ENCODE results near the gene GHRHR.

Gene GHRHR

DNA sequence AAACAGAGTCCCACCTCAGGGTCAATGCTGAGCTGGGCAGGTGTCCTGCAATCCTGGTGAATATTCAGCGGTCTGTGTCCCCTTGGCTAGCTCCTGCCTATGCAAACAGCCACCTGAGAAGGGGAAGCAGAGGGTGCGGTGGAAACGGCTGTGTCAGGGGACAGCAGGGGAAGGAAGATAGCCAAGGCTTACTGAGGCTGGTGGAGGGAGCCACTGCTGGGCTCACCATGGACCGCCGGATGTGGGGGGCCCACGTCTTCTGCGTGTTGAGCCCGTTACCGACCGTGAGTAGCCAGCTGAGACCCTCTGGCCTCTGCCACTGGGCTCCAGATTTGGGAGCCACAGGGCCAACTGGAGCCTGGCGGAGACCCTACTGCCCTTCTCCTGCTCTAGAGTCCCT, at the start of gene GHRHR:
Gene GHRHR, plus strand, starts transcription at position 112 of the 400 bp plus-strand sequence. Its CDS starts 116 bp downstream, at position 228.
- no peak for DNase-seq

DNA sequence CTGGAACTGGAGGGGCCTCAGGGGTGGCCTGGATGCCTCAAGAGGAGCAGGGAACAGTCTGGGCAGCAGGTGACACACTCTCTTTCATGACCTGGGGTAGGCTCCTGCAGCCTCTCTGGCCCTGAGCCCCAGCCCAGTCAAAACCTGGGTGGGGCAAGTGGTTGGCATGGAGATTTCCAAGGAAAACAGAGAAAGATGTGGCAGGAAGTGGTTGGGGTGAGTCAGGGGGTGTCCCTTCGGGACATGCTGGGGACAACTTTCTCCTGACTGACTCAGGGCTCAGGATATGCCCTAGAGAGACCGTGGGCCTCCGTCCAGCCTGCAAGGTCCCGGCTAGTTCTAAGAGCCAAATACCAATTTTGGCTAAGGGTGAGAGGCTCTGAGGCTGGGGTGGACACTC, 49.2 kb upstream of the GHRHR start:
- DNase-seq: no peak

DNA sequence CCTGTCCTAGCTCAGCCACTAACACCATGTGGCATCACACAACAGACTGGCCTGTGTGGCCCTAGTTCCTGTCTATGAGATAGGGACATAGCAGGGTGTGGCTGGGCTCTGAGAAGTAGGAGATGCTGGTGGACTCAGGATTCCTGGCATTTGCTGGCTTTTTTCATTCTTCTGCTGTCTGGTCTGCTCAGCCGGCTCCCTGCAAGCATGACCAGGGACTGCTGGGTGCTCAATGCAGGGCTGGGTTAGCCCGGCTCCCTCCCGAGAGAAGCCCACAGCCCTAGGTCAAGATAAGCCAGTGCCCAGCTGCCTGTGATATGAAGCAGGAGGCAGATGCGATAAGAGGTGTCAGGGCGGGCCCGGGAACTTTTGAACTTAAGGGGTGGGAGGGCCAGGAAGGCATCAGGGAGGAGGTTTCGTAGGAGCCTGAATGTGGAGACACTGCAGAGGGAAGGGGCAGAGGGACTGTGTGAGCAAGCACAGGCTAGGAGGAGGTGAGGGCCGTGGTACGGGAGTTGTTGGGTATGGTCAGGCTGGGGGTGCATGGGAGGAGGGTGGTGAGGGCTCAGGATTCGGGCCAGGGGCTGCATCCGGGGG, 48.6 kb upstream of the GHRHR start:
- DNase-seq: no peak

DNA sequence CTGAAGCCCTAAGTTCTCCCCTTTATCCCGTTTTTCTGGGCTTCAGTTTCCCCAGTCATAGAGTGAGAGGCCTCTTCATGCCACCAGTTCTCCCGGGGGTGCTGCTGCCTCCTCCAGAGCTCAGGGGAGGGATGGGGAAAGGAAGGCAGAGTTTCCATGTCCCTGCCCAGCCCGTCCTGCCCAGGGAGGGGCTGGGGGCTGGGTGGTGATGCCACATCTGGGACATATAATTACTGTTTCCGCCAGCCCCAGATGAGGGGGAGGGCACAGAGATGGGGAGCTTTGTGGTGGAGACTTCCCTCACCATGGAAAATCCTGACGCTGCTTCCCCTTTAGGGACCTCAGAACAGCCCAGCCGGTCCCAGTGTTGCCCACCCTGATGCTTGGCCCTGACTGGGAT, 48.0 kb upstream of the GHRHR start:
- DNase-seq: no peak

DNA sequence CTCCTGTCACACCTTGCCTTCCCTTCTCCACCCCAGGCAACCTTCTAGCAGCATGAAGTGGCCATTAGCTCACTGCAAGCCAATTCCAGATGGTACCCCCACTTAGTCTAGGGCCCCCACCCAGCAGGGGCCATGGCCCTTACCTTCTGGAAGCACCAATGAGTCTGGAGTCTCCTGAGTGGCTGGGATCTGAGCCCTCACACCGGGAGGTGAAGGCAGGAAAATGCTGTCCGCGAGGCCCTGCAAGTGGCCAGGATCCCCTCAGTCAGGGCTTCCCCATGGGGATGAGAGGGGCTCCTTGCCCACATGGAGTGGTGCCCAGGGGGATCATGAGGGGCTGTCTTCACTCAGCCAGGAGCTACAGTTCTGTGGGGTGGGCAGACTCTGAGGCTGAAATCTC, 47.5 kb upstream of the GHRHR start:
- no peak for DNase-seq

DNA sequence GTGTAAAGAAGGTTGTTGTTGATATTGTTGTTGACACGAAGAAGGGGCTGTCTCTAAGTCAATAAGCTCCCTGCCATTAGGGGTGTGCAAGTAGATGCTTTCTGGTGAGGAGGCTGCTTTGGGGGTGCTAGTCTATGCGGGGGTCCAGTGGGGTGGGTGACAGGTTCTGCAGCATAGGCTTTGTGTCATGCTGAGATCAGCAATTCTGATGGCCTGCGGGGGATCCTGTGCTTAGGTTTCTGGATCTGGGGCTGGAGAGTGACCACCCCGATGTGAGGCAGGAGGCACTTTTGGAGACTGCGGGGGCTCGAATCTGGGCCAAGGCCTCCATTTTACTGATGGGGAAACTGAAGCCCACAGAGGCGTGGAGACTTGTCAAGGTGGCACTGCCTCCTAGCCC, 47.0 kb upstream of the GHRHR start:
- DNase-seq: no peak

DNA sequence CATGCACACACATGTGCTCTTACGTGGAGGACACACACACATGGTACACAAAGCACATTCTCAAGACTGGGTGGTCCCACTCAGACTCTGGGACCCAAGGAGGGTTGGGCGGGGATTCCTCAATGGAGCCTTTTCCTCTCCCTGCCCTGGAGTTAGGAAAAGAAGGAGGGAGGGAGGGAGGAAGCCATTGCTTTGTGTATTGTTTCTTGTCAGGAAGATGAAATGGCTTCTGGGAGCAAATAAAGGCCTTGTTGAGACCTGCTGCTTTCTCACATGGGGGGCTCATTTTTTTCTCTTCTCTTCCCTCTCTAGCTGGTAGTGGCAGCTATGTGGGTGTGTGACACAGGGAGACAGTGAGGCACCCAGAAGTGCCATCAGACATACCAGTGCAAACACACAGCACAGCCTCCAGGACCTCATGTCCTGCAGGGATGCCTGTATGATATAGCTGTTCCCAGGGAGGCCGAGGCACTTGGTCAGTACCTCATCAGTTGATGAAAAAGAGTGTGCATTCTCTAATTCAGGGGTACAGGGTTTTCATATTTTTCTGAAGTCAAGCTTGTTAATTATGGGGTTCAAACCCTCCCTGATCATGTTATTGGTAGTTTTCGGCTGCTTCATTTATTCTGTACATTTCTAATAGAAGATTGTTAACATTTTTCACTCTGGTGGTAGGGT, 46.4 kb upstream of the GHRHR start:
- DNase-seq: no peak

DNA sequence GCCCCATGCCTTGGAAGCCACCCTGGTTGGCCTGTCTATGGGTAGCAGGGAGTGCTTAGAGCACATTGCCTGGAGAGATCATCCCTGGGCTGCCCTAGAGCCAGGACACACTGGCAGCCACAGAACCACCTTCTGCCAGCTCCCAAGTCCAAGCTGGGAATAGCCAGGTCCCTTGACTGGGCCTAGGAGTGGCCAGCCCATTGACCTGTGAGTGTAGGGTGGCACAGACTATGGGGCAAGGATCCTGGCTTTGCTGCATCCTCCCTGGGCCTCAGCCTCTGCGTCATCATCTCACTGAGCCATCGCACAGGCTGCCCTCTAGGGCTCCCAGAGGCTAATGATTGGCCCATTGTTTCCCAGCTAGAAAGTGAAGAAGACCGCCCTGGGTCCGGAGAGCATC, 45.1 kb upstream of the GHRHR start:
- no peak for DNase-seq

DNA sequence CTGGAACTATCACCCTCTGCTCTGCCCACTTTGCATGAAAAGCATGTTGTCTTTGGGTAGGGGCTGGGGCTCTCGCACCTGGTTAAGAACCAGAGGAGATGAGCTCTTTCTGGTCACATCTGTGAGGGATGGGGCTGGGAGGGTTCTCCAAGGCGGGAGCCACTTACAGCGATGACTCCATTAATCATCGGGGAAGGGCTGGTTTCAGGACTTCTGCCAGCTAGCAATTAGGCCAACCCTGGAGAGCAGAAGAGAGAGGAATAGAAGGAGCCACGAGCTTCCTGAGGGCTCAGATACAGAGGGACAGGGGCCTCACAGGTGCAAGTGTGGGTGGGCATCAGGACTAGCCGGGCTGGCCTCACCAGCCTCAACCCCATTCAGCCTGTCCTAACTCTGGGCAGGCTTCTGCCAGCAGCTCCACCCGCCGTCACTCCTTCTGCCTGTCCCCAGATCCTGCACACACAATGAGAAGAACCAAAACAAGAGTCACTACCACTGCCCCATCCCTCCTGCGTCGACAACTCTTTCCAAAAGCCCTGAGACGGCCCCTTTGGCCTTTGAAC, 43.7 kb upstream of the GHRHR start:
- DNase-seq: peak; percentile 18

DNA sequence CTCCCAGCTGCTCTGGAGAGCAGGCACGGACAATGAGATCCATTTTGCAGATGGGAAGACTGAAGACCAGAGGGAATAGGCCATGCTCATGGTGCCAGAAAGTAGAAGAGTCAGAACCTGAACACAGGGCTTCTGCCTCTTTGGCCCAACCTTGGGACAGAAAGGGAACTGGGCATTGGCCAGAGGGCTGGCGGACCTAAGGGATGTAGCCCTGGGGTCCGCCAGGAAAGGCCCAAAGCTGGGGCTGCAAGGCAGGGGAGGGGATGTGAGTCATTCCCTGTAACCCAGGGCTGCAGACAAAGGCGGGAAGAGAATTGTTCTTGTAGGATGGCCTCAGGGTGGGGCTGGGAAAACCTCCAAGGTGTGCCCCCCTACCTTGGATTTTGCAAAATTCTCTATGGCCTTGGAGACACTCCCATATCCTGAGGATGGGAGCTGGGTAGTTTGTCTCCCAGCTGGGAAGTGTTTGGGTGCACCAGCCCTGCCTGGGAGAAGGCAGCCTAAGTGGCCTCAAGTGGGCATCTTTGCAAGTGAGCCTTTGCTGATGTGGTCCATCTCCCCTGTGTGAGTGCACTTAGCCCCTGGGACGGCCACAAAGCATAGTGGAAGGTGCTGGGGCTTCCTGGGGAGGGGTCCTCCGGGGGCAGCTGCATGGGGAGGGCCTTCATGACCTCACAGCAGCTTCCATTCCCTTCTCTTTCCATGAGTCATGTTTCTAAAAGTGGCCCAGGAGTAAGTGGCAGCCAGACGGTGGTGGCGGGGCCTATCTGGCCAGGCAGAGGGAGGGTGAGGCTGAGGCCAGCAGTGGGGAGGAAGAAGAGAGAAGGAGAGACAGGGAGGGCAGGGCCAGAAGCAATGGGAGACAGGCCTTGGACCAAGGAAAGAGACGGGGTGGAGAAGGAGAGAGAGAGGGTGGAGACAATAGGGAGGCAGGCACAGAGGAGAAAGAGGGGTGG, 42.9 kb upstream of the GHRHR start:
- no peak for DNase-seq

DNA sequence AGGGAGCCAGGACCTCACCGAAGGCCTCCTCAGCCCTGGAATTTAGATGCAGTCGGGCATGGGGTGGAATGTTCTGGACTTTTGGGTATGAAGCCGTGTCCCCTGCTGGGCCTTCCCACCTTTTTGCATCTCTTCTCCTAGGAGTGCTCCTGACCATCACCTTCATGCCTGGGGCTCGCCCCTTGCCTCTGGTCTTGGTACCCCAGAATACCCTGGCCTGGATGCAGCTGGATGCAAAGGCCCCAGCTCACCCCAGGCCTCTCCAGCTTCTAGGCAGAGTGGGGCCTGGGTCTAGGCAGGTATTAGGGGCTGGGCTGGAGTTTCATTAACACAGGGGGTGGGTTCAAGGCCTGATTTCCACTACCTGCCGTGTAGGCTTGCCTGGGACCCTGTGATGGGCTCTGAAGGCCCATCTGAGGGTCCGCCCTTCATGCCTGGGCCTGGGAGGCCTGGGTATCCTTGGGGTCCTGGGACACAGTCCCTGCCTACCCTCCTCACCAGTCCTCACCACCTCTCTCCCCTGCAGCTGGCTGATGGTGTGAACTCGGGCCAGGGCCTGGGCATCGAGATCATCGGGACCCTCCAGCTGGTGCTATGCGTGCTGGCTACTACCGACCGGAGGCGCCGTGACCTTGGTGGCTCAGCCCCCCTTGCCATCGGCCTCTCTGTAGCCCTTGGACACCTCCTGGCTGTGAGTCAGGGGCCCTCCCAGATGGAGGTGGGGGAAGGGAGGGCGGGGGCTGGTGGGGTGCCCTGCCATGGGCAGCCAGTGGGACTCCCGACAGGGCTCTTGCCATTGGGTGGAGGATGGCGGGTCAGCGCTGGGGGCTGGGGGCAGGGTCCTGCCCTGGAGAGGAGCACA, 42.0 kb upstream of the GHRHR start:
- DNase-seq: no peak

DNA sequence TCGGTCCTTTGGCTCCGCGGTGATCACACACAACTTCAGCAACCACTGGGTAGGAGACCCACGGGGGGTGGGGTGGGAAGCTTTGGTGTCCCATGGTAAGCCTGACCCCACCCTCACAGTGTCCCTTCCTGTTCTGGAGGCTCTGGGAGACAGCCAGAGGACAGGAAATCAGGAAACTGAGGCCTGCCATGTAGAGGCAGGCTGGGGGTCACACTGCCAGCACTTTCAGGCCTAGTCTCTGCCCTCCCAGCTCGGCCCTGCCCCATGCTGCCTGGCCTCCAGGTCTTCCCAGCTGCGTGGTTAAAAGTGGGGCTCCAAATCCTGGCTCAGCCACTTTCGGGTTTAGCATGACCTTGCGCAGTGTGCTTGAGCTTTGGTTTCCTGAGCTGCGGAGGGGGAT, 41.2 kb upstream of the GHRHR start:
- no peak for DNase-seq

DNA sequence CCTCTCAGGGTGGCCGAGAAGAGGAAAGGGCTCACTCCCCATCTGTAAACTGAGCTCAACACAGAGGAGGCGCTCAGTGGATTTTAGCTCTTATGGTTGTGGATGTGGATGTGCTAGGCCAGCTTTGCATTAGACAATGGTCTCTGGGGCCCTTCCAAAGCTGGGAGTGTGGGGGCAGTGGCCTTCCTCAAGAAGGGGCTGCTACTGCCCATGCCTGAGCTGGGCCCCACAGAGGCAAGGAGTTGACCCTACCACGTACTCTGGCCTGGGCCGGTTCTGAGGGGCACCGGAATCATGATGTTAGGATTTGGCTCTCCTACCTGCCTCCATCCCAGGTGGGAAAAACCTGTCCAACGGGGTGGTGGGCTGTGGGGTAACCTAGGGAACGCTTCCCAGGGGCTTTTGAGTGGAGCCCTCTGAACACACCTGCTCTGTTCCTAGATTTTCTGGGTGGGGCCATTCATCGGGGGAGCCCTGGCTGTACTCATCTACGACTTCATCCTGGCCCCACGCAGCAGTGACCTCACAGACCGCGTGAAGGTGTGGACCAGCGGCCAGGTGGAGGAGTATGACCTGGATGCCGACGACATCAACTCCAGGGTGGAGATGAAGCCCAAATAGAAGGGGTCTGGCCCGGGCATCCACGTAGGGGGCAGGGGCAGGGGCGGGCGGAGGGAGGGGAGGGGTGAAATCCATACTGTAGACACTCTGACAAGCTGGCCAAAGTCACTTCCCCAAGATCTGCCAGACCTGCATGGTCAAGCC, 40.6 kb upstream of the GHRHR start:
- DNase-seq: no peak

DNA sequence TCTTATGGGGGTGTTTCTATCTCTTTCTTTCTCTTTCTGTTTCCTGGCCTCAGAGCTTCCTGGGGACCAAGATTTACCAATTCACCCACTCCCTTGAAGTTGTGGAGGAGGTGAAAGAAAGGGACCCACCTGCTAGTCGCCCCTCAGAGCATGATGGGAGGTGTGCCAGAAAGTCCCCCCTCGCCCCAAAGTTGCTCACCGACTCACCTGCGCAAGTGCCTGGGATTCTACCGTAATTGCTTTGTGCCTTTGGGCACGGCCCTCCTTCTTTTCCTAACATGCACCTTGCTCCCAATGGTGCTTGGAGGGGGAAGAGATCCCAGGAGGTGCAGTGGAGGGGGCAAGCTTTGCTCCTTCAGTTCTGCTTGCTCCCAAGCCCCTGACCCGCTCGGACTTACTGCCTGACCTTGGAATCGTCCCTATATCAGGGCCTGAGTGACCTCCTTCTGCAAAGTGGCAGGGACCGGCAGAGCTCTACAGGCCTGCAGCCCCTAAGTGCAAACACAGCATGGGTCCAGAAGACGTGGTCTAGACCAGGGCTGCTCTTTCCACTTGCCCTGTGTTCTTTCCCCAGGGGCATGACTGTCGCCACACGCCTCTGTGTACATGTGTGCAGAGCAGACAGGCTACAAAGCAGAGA, 39.9 kb upstream of the GHRHR start:
- DNase-seq: no peak

DNA sequence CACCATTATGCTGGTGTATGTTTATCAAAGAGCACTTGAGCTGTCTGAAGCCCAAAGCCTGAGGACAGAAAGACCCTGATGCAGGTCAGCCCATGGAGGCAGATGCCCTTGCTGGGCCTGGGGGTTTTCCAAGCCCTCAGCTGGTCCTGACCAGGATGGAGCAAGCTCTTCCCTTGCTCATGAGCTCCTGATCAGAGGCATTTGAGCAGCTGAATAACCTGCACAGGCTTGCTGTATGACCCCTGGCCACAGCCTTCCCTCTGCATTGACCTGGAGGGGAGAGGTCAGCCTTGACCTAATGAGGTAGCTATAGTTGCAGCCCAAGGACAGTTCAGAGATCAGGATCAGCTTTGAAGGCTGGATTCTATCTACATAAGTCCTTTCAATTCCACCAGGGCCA, 39.1 kb upstream of the GHRHR start:
- no peak for DNase-seq

DNA sequence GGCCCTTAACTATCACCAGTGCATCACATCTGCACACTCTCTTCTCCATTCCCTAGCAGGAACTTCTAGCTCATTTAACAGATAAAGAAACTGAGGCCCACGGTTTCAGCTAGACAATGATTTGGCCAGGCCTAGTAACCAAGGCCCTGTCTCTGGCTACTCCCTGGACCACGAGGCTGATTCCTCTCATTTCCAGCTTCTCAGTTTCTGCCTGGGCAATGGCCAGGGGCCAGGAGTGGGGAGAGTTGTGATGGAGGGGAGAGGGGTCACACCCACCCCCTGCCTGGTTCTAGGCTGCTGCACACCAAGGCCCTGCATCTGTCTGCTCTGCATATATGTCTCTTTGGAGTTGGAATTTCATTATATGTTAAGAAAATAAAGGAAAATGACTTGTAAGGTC, 38.6 kb upstream of the GHRHR start:
- DNase-seq: no peak

DNA sequence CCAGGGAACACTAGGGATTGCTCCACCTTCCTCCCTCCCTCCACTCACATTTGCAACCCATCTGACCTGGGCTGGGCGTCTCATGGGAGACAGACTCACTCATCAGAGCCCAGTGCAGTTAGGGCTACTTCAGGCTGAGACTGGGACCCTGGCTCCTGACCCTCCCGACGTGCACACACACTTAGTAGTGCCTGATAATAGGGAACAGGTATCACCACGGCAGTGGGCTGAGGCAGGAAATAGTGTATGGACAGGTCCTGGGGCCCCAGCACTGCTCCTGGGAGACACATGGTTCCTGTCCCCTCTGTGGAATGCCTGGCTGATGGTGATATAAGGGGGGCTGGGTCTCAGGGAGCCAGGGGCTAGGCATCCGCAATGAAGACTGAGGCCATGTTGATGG, 37.8 kb upstream of the GHRHR start:
- DNase-seq: no peak

DNA sequence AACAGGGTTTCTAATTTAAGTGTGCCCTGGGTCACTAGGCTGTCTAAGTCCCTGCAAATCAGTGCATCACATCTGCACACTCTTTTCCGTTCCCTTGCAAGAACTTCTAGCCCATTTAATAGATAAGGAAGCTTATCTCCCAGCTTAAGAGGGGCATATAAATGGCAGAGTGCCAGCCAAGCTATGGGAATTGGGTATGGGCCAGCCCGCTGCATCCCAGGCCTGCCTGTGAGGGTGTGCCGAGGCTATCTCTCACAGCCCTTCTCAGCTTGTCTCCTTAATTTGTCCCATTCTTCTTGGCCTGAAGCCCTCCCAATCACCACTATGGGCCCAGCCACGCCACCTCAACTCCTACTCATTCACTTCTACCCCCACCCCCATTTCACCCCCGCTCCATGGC, 37.4 kb upstream of the GHRHR start:
- no peak for DNase-seq

DNA sequence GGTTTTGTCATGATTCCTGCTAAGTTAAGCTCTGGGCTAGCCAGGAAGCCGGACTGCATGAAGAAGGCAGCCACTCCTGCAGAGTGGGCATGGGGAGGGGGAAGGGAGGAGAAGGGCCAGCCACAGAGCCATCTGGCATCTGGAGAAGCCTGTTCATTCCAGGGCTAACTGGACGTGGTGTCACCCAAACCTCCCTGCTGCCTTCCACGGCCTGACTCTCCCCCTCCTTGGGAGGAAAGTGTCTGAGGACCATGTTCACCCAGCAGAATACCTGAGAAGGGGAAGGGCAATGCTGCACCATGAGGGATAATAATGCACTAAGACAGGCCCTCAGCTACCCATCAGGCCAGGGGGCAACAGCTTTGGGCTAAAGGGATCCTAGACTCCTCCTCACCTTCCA, 36.7 kb upstream of the GHRHR start:
- DNase-seq: no peak

DNA sequence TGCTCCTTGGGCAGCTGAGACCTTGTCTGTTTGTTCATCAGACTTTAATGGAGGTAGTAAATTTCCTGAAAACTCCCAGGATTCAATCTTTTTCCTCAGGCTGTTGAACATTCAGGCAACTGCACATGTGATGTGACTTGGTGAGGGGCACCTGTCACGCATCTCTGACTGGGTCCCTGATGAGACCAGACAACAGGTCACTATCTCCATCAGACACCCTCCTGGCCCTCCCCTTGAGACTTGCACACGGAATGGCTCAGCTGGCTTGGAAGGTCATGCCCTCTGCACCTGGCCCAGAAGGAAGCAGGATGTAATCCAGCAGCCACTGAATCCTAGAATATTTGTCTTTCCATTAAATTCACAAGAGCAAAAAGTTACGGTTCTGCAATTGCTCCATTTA, 36.2 kb upstream of the GHRHR start:
- DNase-seq: no peak

DNA sequence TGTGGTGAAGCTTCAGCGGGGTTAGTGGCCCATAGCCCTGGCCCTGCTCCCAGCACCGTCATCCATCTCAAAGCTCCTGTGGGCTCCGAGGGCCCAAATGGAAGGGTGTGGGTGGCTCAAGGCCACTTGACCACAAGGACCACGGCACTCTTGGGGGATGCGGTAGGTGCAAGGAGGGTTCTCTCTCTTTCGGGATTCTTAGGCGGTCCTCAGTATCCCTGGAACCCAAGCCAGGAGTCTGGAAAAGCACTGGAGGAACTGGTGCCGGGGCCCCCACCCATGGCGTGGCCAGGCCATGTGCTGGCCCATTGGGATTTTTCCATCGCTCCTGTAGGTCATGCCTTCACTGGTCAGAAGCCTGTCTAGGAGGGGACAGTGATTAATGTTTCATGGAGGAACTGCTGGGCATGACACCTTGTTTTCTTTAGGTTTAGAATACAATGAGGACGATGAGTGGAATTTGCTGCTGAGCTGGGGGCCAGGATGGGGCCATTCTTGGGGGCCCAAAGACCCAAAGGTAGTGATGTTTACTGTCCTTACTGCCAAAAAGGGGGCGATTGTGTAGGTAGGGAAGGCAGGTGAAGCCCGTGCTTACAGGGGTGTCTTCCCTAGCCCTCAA, 35.4 kb upstream of the GHRHR start:
- no peak for DNase-seq
